HG02763 (cell line): ENCODE data around the gene LAMC3.

Experiments used
- ATAC-seq: cut with Tn5 transposase; IDR thresholded peaks from one replicate; pipeline ENCODE4 v1.9.1; 2021; ENCODE audit warnings: mild to moderate bottlenecking, moderate library complexity; ENCODE audit not compliant: unreplicated experiment

The LAMC3 gene

GRCh38 chr9:131072107-131072870 lies 63.3 kb downstream of the LAMC3 start:
- ATAC-seq = no peak

- no peak for ATAC-seq
These were observed 63.9 kb downstream of the LAMC3 start for GRCh38 chr9:131072871-131073237.

- ATAC-seq = no peak
These were observed 67.6 kb downstream of the LAMC3 start for GRCh38 chr9:131076347-131077195.

GRCh38 chr9:131078427-131079366 lies 69.7 kb downstream of the LAMC3 start:
- no peak for ATAC-seq

GRCh38 chr9:131080589-131080988 lies 71.6 kb downstream of the LAMC3 start:
- no peak for ATAC-seq

- no peak for ATAC-seq
These were observed 72.9 kb downstream of the LAMC3 start for GRCh38 chr9:131081868-131082267.

GRCh38 chr9:131082774-131083512 lies 74.0 kb downstream of the LAMC3 start:
- ATAC-seq = no peak

- no peak for ATAC-seq
These were observed 75.8 kb downstream of the LAMC3 start for GRCh38 chr9:131084661-131085369.

- ATAC-seq = no peak
These were observed 76.6 kb downstream of the LAMC3 start for GRCh38 chr9:131085370-131086122.

- no peak for ATAC-seq
These were observed 78.5 kb downstream of the LAMC3 start for GRCh38 chr9:131087354-131087893.

- no peak for ATAC-seq
These were observed 81.2 kb downstream of the LAMC3 start for GRCh38 chr9:131090025-131090787.

GRCh38 chr9:131091352-131091992 lies 82.5 kb downstream of the LAMC3 start:
- no peak for ATAC-seq

GRCh38 chr9:131092030-131092429 lies 83.1 kb downstream of the LAMC3 start:
- ATAC-seq = no peak

GRCh38 chr9:131092548-131093440 lies 83.8 kb downstream of the LAMC3 start:
- no peak for ATAC-seq

- no peak for ATAC-seq
These were observed 85.0 kb downstream of the LAMC3 start for GRCh38 chr9:131094015-131094414.

- ATAC-seq = no peak
These were observed 85.6 kb downstream of the LAMC3 start for GRCh38 chr9:131094622-131095021.
